Hepatocyte (in vitro differentiated cells): Measurements from ENCODE around the gene NOS3. TPM values are rescaled to one million over a fixed set of nuclear protein-coding genes. Genes with fewer than 3 reads are reported as not detected.
A peak's percentile ranks its signal among the peaks of the same experiment; 100 is the strongest.

Experiments used
- DNase-seq: peaks from one replicate; pipeline ENCODE4 v3.0.0-alpha.2; 2016; ENCODE audit warnings: low spot score
- H2AFZ ChIP-seq: fragments of 200-600 bp; sonication (generic); 2 replicates; pipeline ENCODE4 v1.6.0; 2016; ENCODE audit warnings: antibody characterized with exemption, mild to moderate bottlenecking
- H3K27ac ChIP-seq: fragments of 200-600 bp; sonication (generic); 2 replicates; pipeline ENCODE4 v1.5.1; 2016; ENCODE audit warnings: mild to moderate bottlenecking
- H3K27me3 ChIP-seq: fragments of 200-600 bp; sonication (generic); 2 replicates; pipeline ENCODE4 v1.6.1; 2016
- H3K36me3 ChIP-seq: fragments of 200-600 bp; sonication (generic); replicated peaks from 2 replicates; pipeline ENCODE4 v1.5.1; 2016; ENCODE audit warnings: low read depth; ENCODE audit not compliant: insufficient read depth
- H3K4me1 ChIP-seq: fragments of 200-600 bp; sonication (generic); 2 replicates; pipeline ENCODE4 v1.5.1; 2016; ENCODE audit warnings: mild to moderate bottlenecking, moderate library complexity; ENCODE audit not compliant: insufficient read depth
- H3K4me2 ChIP-seq: fragments of 200-600 bp; sonication (generic); 2 replicates; pipeline ENCODE4 v1.6.0; 2016
- H3K4me3 ChIP-seq: fragments of 200-600 bp; sonication (generic); 2 replicates; pipeline ENCODE4 v1.5.1; 2016; ENCODE audit warnings: mild to moderate bottlenecking
- H3K79me2 ChIP-seq: fragments of 200-600 bp; sonication (generic); 2 replicates; pipeline ENCODE4 v1.6.0; 2017; ENCODE audit warnings: mild to moderate bottlenecking
- H3K9me2 ChIP-seq: fragments of 200-600 bp; sonication (generic); replicated peaks from 2 replicates; pipeline ENCODE4 v1.6.0; 2017; ENCODE audit warnings: mild to moderate bottlenecking; ENCODE audit not compliant: insufficient read depth
- H3K9me3 ChIP-seq: fragments of 200-600 bp; sonication (generic); 2 replicates; pipeline ENCODE4 v1.5.1; 2016; ENCODE audit warnings: low read depth, mild to moderate bottlenecking
- H4K20me1 ChIP-seq: fragments of 200-600 bp; sonication (generic); 2 replicates; pipeline ENCODE4 v1.6.0; 2016; ENCODE audit warnings: mild to moderate bottlenecking; ENCODE audit not compliant: insufficient read depth, poor library complexity, severe bottlenecking
- EZH2 ChIP-seq: fragments of 200-600 bp; sonication (generic); IDR thresholded peaks from 2 replicates; pipeline ENCODE4 v1.6.1; 2016; ENCODE audit warnings: antibody characterized with exemption, mild to moderate bottlenecking, borderline replicate concordance
- EZH2phosphoT487 ChIP-seq: fragments of 200-600 bp; sonication (generic); IDR thresholded peaks from one replicate; pipeline ENCODE4 v1.6.1; 2018; ENCODE audit warnings: antibody characterized with exemption, mild to moderate bottlenecking, low read depth, moderate library complexity; ENCODE audit not compliant: unreplicated experiment, severe bottlenecking
- WGBS: methylation state at CpG from one replicate; pipeline ENCODE4 v1.1.6; 2016; ENCODE audit warnings: low lambda C conversion rate; ENCODE audit errors: missing lambda C conversion rate; 5-methylcytosine and 5-hydroxymethylcytosine counted together
- polyA plus RNA-seq: library from polyadenylated mRNA; unstranded; fragments of >200 nt; fragmentation: Nextera tagmentation; extraction: Ambion mirVana; gene quantifications from 2 replicates; pipeline ENCODE4 v1.2.1, GENCODE V29; 2016
- total RNA-seq: library from RNA; depleted of rRNA; stranded (reverse); fragments of >200 nt; gene quantifications from 2 replicates; pipeline ENCODE4 v1.2.3, GENCODE V29; 2014
- TF ChIP-seq, protein P1 (sequence below): fragments of 200-600 bp; sonication (generic); IDR thresholded peaks from 2 replicates; pipeline ENCODE4 v1.5.1; 2016; ENCODE audit warnings: antibody characterized with exemption, mild to moderate bottlenecking; ENCODE audit not compliant: poor library complexity

The NOS3 gene
- total and polyA plus RNA-seq, 2 experiments from 2014 or later, result 9.8 to 17.4 TPM

- H3K4me1 ChIP-seq, result peaks cover 16% of the 10 kb centered on the region
- no peaks in the 10 kb centered on the region for H3K36me3 ChIP-seq
- 93% methylated on average over 17 of the region's 17 CpGs for WGBS
- DNase-seq, result no peak
- H3K9me3 ChIP-seq, result no peaks in the 10 kb centered on the region
- H3K4me3 ChIP-seq, result no peak overlapping the region
- no peak overlapping the region for H3K27ac ChIP-seq
- no peaks in the 10 kb centered on the region for H3K79me2 ChIP-seq
- no peaks in the 10 kb centered on the region for H4K20me1 ChIP-seq
- no peak for TF ChIP-seq EZH2phosphoT487
- no peak for TF ChIP-seq EZH2
- no peaks in the 10 kb centered on the region for H3K9me2 ChIP-seq
- no peaks in the 10 kb centered on the region for H3K27me3 ChIP-seq
- no peak overlapping the region for H2AFZ ChIP-seq
- H3K4me2 ChIP-seq, result no peak overlapping the region
Measured at GRCh38 chr7:151035902-151036301, 45.1 kb downstream of the NOS3 start.

DNA sequence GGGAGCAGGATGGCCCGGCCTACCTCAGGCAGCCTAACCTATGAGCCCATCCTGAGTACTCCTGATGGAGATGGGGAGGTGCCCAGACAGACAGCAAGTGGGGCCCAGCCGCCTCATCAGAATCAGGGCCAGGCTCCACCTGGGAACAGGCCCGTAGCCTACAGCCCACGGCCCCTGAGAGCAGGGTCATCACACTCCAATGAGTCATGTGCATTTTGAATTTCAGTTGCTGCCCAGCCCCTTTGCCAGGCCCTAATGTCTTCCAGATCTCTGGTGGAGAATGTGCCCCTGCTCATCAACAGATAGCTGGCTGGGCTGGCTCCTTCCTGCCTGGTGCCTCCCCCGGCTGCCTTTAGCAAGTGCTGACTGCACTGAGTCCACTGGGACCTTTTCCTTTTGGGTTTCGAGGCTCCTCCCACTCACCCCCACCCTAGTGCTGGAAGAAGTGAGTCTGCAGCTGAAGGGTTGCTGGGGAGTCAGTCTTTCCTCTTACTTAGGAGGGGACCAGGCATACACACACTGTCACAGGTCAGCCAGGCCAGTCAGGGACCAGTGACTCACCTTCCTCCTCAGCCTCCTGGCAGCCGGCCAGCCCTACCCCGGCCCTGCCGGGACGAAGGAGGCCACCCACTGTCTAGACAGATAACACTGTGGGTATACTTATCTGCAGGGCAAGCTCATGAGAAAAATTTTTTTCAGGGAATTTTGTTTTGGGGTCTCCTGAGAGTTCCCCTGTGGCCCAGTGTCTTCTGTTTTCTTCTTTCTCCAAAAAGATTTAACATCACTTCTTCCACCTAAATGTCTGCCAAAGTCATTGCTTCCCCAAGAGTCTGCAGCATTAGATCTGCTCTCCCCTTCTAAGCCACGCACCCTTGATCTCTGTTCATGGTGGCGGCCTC lies 48.4 kb downstream of the NOS3 start:
- 42% methylated on average over 12 of the region's 12 CpGs for WGBS
- Histone ChIP-seq H3K4me2 (peak overlapping the region; percentile 30), H3K36me3 (no peaks in the 10 kb centered on the region), H3K79me2 (no peaks in the 10 kb centered on the region), H3K9me2 (no peaks in the 10 kb centered on the region), H3K27ac (peak overlapping the region; percentile 56), H3K4me1 (peaks cover 16% of the 10 kb centered on the region), H2AFZ (no peak overlapping the region), H3K4me3 (no peak overlapping the region), H3K9me3 (no peaks in the 10 kb centered on the region), H4K20me1 (no peaks in the 10 kb centered on the region), H3K27me3 (no peaks in the 10 kb centered on the region)
- TF ChIP-seq EZH2, result no peak
- TF ChIP-seq, protein P1, sequence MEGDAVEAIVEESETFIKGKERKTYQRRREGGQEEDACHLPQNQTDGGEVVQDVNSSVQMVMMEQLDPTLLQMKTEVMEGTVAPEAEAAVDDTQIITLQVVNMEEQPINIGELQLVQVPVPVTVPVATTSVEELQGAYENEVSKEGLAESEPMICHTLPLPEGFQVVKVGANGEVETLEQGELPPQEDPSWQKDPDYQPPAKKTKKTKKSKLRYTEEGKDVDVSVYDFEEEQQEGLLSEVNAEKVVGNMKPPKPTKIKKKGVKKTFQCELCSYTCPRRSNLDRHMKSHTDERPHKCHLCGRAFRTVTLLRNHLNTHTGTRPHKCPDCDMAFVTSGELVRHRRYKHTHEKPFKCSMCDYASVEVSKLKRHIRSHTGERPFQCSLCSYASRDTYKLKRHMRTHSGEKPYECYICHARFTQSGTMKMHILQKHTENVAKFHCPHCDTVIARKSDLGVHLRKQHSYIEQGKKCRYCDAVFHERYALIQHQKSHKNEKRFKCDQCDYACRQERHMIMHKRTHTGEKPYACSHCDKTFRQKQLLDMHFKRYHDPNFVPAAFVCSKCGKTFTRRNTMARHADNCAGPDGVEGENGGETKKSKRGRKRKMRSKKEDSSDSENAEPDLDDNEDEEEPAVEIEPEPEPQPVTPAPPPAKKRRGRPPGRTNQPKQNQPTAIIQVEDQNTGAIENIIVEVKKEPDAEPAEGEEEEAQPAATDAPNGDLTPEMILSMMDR, result no peak
- peak; percentile 92 for DNase-seq

GRCh38 chr7:151039850-151040548 lies 49.2 kb downstream of the NOS3 start:
- Histone ChIP-seq H2AFZ (no peak overlapping the region), H3K4me2 (peak overlapping the region; percentile 30), H3K27ac (peak overlapping the region; percentile 56), H3K36me3 (no peaks in the 10 kb centered on the region), H3K4me1 (peaks cover 16% of the 10 kb centered on the region), H3K9me2 (no peaks in the 10 kb centered on the region), H3K79me2 (no peaks in the 10 kb centered on the region), H4K20me1 (no peaks in the 10 kb centered on the region), H3K9me3 (no peaks in the 10 kb centered on the region), H3K4me3 (no peak overlapping the region), H3K27me3 (no peaks in the 10 kb centered on the region)
- TF ChIP-seq EZH2, result no peak
- TF ChIP-seq, protein P1, result no peak
- TF ChIP-seq EZH2phosphoT487, result no peak
- DNase-seq, result no peak
- 76% methylated on average over 18 of the region's 18 CpGs for WGBS
